ENCODE measurements around the gene SRCIN1. TPM values are rescaled to one million over a fixed set of nuclear protein-coding genes. Genes with fewer than 3 reads are reported as not detected.

SRCIN1 gene
- total and polyA plus RNA-seq, 4 donors, result 0.05 to 5.3 (median 2.7) TPM

- peak overlapping the region in 2 of 3 donors; percentile 8 to 15 for H3K4me3 ChIP-seq (ENCODE audit: low read depth in 1 of 3, low read length in 3 of 3)
These were observed 45.9 kb downstream of the SRCIN1 start for GRCh38 chr17:38559880-38560230.

GRCh38 chr17:38559051-38559879, 46.5 kb downstream of the SRCIN1 start:
- peaks cover 0 to 3% (median 0%) of the 10 kb centered on the region in 4 donors for H3K27me3 ChIP-seq (ENCODE audit: control insufficient read depth in 4 of 4, insufficient read depth in 4 of 4, low read length in 3 of 4)

More at GRCh38 chr17:38559880-38560230, 45.9 kb downstream of the SRCIN1 start:
- TF ChIP-seq RXRA (IDR thresholded peaks at IDR 0.05), result peak in 1 of 2 donors; percentile 57
- TF ChIP-seq, protein P1, sequence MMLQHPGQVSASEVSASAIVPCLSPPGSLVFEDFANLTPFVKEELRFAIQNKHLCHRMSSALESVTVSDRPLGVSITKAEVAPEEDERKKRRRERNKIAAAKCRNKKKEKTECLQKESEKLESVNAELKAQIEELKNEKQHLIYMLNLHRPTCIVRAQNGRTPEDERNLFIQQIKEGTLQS (IDR thresholded peaks at IDR 0.05), result no peak
- TF ChIP-seq REST (IDR thresholded peaks at IDR 0.05), result peak; percentile 67
- peaks cover 0 to 3% (median 0%) of the 10 kb centered on the region in 4 donors for H3K27me3 ChIP-seq (ENCODE audit: control insufficient read depth in 4 of 4, insufficient read depth in 4 of 4, low read length in 3 of 4)
- no peaks in the 10 kb centered on the region for H3K36me3 ChIP-seq (ENCODE audit: control insufficient read depth in 4 of 4, insufficient read depth in 3 of 4, low read depth in 1 of 4, low read length in 3 of 4)
- 15% methylated on average over 6 of the region's 6 CpGs for WGBS
- peak overlapping the region; percentile 92 to 93 for H3K27ac ChIP-seq (ENCODE audit: low read depth in 1 of 2, low read length in 2 of 2)
- H3K4me1 ChIP-seq (ENCODE audit: control insufficient read depth in 4 of 4, insufficient read depth in 4 of 4, low read length in 3 of 4), result peaks cover 15 to 44% (median 35%) of the 10 kb centered on the region in 4 donors
- H3K9me3 ChIP-seq (ENCODE audit: control insufficient read depth in 4 of 4, low read length in 3 of 4), result no peaks in the 10 kb centered on the region
- DNase-seq (ENCODE audit: low spot score), result no peak
- H3K9ac ChIP-seq (ENCODE audit: low read depth in 1 of 2, low read length in 2 of 2), result no peak overlapping the region

More at GRCh38 chr17:38559051-38559879, 46.5 kb downstream of the SRCIN1 start:
- WGBS, result 10% methylated on average over 44 of the region's 44 CpGs
- H3K27ac ChIP-seq (ENCODE audit: low read depth in 1 of 2, low read length in 2 of 2), result peak overlapping the region; percentile 92 to 93
- no peaks in the 10 kb centered on the region for H3K36me3 ChIP-seq (ENCODE audit: control insufficient read depth in 4 of 4, insufficient read depth in 3 of 4, low read depth in 1 of 4, low read length in 3 of 4)
- H3K9ac ChIP-seq (ENCODE audit: low read depth in 1 of 2, low read length in 2 of 2), result peak overlapping the region in 1 of 2 donors; percentile 45
- H3K9me3 ChIP-seq (ENCODE audit: control insufficient read depth in 4 of 4, low read length in 3 of 4), result no peaks in the 10 kb centered on the region
- peak; percentile 73 for DNase-seq (ENCODE audit: low spot score)
- peaks cover 15 to 44% (median 35%) of the 10 kb centered on the region in 4 donors for H3K4me1 ChIP-seq (ENCODE audit: control insufficient read depth in 4 of 4, insufficient read depth in 4 of 4, low read length in 3 of 4)
- peak overlapping the region; percentile 15 to 42 (median 26) for H3K4me3 ChIP-seq (ENCODE audit: low read depth in 1 of 3, low read length in 3 of 3)
- TF ChIP-seq SP1 (IDR thresholded peaks at IDR 0.05), result peak; percentile 20
- peak; percentile 8 for TF ChIP-seq CTCF (IDR thresholded peaks at IDR 0.05; ENCODE audit: low read depth, low read length, missing input control)
- TF ChIP-seq RAD21 (IDR thresholded peaks at IDR 0.05), result no peak
- peak in 1 of 2 donors; percentile 68 for TF ChIP-seq HNF4A (conservative IDR thresholded peaks at IDR 0.05)
- no peak for TF ChIP-seq NR2F2 (IDR thresholded peaks at IDR 0.05)
- peak in 1 of 2 donors; percentile 90 for TF ChIP-seq EGR1 (IDR thresholded peaks at IDR 0.05; ENCODE audit: low read depth in 2 of 2)
- TF ChIP-seq, protein P1 (IDR thresholded peaks at IDR 0.05), result no peak
- TF ChIP-seq MAX (IDR thresholded peaks at IDR 0.05), result peak; percentile 14
